WTC11 (cell line): ENCODE data around the gene HLA-DPB1. TPM values are rescaled to one million over a fixed set of nuclear protein-coding genes. Genes with fewer than 3 reads are reported as not detected.

Source experiments
- ATAC-seq: fragments of 200-7000 bp; cut with Tn5 transposase; 2 replicates; pipeline ENCODE4 v1.10.0; 2021; ENCODE audit warnings: mild to moderate bottlenecking, moderate library complexity
- CTCF ChIA-PET: fragments of 300-600 bp; sonication (Branson Sonifier 250); formaldehyde crosslinking; loops from one replicate; lab custom pipeline; 2021; ENCODE audit warnings: antibody characterized with exemption; lab: Charles Lee
- POLR2A ChIA-PET: fragments of 350-600 bp; sonication (Branson Sonifier 250); formaldehyde crosslinking; loops from one replicate; lab custom pipeline; 2021; ENCODE audit warnings: antibody characterized with exemption; lab: Charles Lee
- DNase-seq: peaks from one replicate; pipeline ENCODE4 v3.0.0; 2021; ENCODE audit warnings: low spot score
- H3K27ac Mint-ChIP-seq: 2 replicates; pipeline ENCODE4 v1.8.0; 2021; ENCODE audit warnings: mixed read lengths
- H3K27me3 Mint-ChIP-seq: 2 replicates; pipeline ENCODE4 v1.8.0; 2021; ENCODE audit warnings: low read depth, mild to moderate bottlenecking, moderate library complexity, mixed read lengths
- H3K36me3 Mint-ChIP-seq: 2 replicates; pipeline ENCODE4 v1.8.0; 2021; ENCODE audit warnings: mixed read lengths
- H3K4me1 Mint-ChIP-seq: 2 replicates; pipeline ENCODE4 v1.8.0; 2022; ENCODE audit warnings: mixed read lengths
- H3K4me3 Mint-ChIP-seq: 2 replicates; pipeline ENCODE4 v1.8.0; 2021; ENCODE audit warnings: mild to moderate bottlenecking, moderate library complexity, mixed read lengths
- H3K9me3 Mint-ChIP-seq: 2 replicates; pipeline ENCODE4 v1.8.0; 2021; ENCODE audit warnings: mixed read lengths
- ATF1 ChIP-seq: sonication (generic); formaldehyde crosslinking; IDR thresholded peaks from 2 replicates; pipeline ENCODE4 v1.8.1; 2023; ENCODE audit warnings: mild to moderate bottlenecking, moderate library complexity, missing genetic modification reagents
- CREM ChIP-seq: sonication (generic); formaldehyde crosslinking; IDR thresholded peaks from 2 replicates; pipeline ENCODE4 v1.8.1; 2022; ENCODE audit warnings: mild to moderate bottlenecking, missing genetic modification reagents, moderate library complexity
- ETV6 ChIP-seq: sonication (generic); formaldehyde crosslinking; IDR thresholded peaks from 2 replicates; pipeline ENCODE4 v1.8.1; 2022; ENCODE audit warnings: mild to moderate bottlenecking, missing genetic modification reagents
- GTF2I ChIP-seq: fragments of 250-450 bp; sonication (Bioruptor Pico); conservative IDR thresholded peaks from 2 replicates; pipeline ENCODE4 v1.4.0; 2021; ENCODE audit warnings: mild to moderate bottlenecking
- NFATC4 ChIP-seq: fragments of 250-450 bp; sonication (Bioruptor Pico); IDR thresholded peaks from 2 replicates; pipeline ENCODE4 v1.9.0; 2021; ENCODE audit warnings: mild to moderate bottlenecking
- NR1H2 ChIP-seq: sonication (generic); formaldehyde crosslinking; IDR thresholded peaks from 2 replicates; pipeline ENCODE4 v1.9.0; 2021; ENCODE audit warnings: mild to moderate bottlenecking, moderate library complexity, missing genetic modification reagents
- NR3C1 ChIP-seq: sonication (generic); formaldehyde crosslinking; conservative IDR thresholded peaks from 2 replicates; pipeline ENCODE4 v1.8.1; 2023; ENCODE audit warnings: low read depth, mild to moderate bottlenecking, missing genetic modification reagents
- PRRX2 ChIP-seq: fragments of 250-450 bp; sonication (Bioruptor Pico); IDR thresholded peaks from 2 replicates; pipeline ENCODE4 v1.8.0; 2021; ENCODE audit warnings: mild to moderate bottlenecking
- RELA ChIP-seq: sonication (generic); formaldehyde crosslinking; IDR thresholded peaks from 2 replicates; pipeline ENCODE4 v1.8.1; 2022; ENCODE audit warnings: missing genetic modification reagents, mild to moderate bottlenecking, borderline replicate concordance
- SMAD4 ChIP-seq: sonication (generic); formaldehyde crosslinking; IDR thresholded peaks from 2 replicates; pipeline ENCODE4 v1.8.0; 2022; ENCODE audit warnings: mild to moderate bottlenecking, missing genetic modification reagents
- TEAD4 ChIP-seq: sonication (generic); formaldehyde crosslinking; IDR thresholded peaks from 2 replicates; pipeline ENCODE4 v1.8.0; 2022; ENCODE audit warnings: mild to moderate bottlenecking, missing genetic modification reagents
- ZNF121 ChIP-seq: sonication (generic); formaldehyde crosslinking; IDR thresholded peaks from 2 replicates; pipeline ENCODE4 v1.8.0; 2023; ENCODE audit warnings: missing genetic modification reagents
- ZNF263 ChIP-seq: sonication (generic); formaldehyde crosslinking; IDR thresholded peaks from 2 replicates; pipeline ENCODE4 v1.8.1; 2022; ENCODE audit warnings: low read depth, mild to moderate bottlenecking, moderate library complexity, missing genetic modification reagents
- total RNA-seq: library from RNA; stranded (reverse); gene quantifications from 3 replicates; pipeline ENCODE4 v1.2.3, GENCODE V29; 2021
- TF ChIP-seq, protein P1 (sequence below): fragments of 250-450 bp; sonication (Bioruptor Pico); IDR thresholded peaks from 2 replicates; pipeline ENCODE4 v1.9.0; 2021; ENCODE audit warnings: mild to moderate bottlenecking
- TF ChIP-seq, protein P2 (sequence below): sonication (generic); formaldehyde crosslinking; IDR thresholded peaks from 2 replicates; pipeline ENCODE4 v1.8.0; 2022; ENCODE audit warnings: mild to moderate bottlenecking, missing genetic modification reagents
- TF ChIP-seq, protein P3 (sequence below): fragments of 200-600 bp; IDR thresholded peaks from 2 replicates; pipeline ENCODE4 v1.8.0; 2022; ENCODE audit warnings: antibody characterized with exemption
- TF ChIP-seq, protein P4 (sequence below): sonication (generic); formaldehyde crosslinking; IDR thresholded peaks from 2 replicates; pipeline ENCODE4 v1.8.0; 2023; ENCODE audit warnings: missing genetic modification reagents
- TF ChIP-seq, protein P5 (sequence below): sonication (generic); formaldehyde crosslinking; IDR thresholded peaks from 2 replicates; pipeline ENCODE4 v1.8.1; 2022; ENCODE audit warnings: missing genetic modification reagents, borderline replicate concordance
- TF ChIP-seq, protein P6 (sequence below): fragments of 250-450 bp; sonication (Bioruptor Pico); conservative IDR thresholded peaks from 2 replicates; pipeline ENCODE4 v1.9.0; 2021; ENCODE audit warnings: mild to moderate bottlenecking

HLA-DPB1 gene
- total RNA-seq, 1 experiment from 2014 or later, result 18.0 TPM

DNA sequence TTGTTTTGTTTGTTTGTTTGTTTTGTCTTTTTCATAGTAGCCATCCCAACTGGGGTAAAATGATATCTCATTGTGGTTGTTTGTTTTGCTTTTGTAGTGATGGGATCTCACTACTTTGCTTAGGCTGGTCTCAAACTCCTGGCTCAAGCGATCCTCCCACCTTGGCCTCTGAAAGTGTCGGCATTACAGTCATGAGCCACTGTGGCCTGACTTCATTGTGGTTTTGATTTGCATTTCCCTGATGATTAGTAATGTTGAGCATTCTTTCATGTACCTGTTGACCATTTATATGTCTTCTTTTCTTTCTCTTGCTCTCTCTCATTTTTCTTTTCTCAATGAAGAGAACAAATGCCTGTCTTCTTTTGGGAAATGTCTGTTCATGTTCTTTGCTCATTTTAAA is 35.6 kb upstream of the HLA-DPB1 start:
- no peak for TF ChIP-seq NR1H2 (CRISPR knock-in tag)
- no peak for TF ChIP-seq CREM
- TF ChIP-seq RELA (CRISPR knock-in tag), result no peak
- no peak for TF ChIP-seq ZNF121 (CRISPR knock-in tag)
- TF ChIP-seq, protein P1, sequence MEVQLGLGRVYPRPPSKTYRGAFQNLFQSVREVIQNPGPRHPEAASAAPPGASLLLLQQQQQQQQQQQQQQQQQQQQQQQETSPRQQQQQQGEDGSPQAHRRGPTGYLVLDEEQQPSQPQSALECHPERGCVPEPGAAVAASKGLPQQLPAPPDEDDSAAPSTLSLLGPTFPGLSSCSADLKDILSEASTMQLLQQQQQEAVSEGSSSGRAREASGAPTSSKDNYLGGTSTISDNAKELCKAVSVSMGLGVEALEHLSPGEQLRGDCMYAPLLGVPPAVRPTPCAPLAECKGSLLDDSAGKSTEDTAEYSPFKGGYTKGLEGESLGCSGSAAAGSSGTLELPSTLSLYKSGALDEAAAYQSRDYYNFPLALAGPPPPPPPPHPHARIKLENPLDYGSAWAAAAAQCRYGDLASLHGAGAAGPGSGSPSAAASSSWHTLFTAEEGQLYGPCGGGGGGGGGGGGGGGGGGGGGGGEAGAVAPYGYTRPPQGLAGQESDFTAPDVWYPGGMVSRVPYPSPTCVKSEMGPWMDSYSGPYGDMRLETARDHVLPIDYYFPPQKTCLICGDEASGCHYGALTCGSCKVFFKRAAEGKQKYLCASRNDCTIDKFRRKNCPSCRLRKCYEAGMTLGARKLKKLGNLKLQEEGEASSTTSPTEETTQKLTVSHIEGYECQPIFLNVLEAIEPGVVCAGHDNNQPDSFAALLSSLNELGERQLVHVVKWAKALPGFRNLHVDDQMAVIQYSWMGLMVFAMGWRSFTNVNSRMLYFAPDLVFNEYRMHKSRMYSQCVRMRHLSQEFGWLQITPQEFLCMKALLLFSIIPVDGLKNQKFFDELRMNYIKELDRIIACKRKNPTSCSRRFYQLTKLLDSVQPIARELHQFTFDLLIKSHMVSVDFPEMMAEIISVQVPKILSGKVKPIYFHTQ (CRISPR knock-in tag), result no peak
- no peak for TF ChIP-seq SMAD4
- TF ChIP-seq, protein P2, sequence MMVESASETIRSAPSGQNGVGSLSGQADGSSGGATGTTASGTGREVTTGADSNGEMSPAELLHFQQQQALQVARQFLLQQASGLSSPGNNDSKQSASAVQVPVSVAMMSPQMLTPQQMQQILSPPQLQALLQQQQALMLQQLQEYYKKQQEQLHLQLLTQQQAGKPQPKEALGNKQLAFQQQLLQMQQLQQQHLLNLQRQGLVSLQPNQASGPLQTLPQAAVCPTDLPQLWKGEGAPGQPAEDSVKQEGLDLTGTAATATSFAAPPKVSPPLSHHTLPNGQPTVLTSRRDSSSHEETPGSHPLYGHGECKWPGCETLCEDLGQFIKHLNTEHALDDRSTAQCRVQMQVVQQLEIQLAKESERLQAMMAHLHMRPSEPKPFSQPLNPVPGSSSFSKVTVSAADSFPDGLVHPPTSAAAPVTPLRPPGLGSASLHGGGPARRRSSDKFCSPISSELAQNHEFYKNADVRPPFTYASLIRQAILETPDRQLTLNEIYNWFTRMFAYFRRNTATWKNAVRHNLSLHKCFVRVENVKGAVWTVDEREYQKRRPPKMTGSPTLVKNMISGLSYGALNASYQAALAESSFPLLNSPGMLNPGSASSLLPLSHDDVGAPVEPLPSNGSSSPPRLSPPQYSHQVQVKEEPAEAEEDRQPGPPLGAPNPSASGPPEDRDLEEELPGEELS, result no peak
- ATAC-seq (no peak), DNase-seq (no peak)
- H3K4me3 Mint-ChIP-seq, result no peak overlapping the region
- peaks cover 3% of the 10 kb centered on the region; the same call in 1 of the 2 replicates for H3K27me3 Mint-ChIP-seq
- H3K36me3 Mint-ChIP-seq, result no peaks in the 10 kb centered on the region
- ChIA-PET POLR2A (no interaction called here), CTCF (no interaction called here)
- peaks cover 22% of the 10 kb centered on the region for H3K9me3 Mint-ChIP-seq
- H3K27ac Mint-ChIP-seq, result no peak overlapping the region
- no peaks in the 10 kb centered on the region for H3K4me1 Mint-ChIP-seq

DNA sequence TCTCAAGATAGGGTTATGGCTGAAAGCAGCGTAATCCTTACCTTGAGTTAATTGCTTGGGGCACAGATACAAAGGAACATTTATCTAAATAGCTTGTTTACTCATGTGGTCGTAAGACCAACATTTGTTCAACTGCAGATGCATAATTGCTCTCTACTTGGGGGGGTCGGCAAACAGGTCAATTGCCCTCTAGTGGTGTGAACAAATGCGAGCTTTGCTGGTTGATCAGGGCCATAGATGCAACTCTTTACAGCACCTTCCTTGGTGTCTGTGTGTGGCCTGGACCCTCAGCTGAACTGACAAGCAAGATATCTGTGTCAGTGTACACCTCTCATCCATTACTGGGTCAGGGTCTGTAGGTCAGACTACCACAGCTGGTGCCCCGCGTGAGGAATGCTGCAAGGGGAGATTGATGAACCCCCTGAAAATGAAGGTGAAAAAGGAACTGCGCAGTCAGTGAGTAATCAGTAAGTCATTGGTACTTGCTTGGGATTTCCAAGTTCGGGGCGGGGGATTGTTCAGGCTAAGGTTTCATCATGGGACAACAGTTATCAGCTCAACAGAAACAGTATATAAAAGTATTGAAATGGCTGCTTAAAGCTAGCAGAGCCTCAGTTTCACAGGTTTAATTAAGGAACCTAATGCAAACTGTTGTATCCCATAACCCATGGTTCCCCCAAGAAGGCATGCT is 26.3 kb upstream of the HLA-DPB1 start:
- POLR2A ChIA-PET, result interaction anchor here (1.0 kb wide), 1 partner anchor 77 kb away, joined by 3 read pairs; no protein-coding TSS in a partner anchor
- CTCF ChIA-PET, result interaction anchor here (0.5 to 2.1 kb wide), 23 partner anchors 12 to 1314 kb away, joined by 3 to 17 read pairs (median 4); partner anchors contain the start of genes HLA-DPA1 and HLA-DPB1
- no peak overlapping the region for H3K4me3 Mint-ChIP-seq
- H3K27me3 Mint-ChIP-seq, result peaks cover 1% of the 10 kb centered on the region; the same call in 1 of the 2 replicates
- ATAC-seq (peak; percentile 71), DNase-seq (no peak)
- H3K4me1 Mint-ChIP-seq, result peaks cover 46% of the 10 kb centered on the region
- no peak overlapping the region for H3K27ac Mint-ChIP-seq
- peaks cover 32% of the 10 kb centered on the region for H3K9me3 Mint-ChIP-seq
- TF ChIP-seq, protein P3, sequence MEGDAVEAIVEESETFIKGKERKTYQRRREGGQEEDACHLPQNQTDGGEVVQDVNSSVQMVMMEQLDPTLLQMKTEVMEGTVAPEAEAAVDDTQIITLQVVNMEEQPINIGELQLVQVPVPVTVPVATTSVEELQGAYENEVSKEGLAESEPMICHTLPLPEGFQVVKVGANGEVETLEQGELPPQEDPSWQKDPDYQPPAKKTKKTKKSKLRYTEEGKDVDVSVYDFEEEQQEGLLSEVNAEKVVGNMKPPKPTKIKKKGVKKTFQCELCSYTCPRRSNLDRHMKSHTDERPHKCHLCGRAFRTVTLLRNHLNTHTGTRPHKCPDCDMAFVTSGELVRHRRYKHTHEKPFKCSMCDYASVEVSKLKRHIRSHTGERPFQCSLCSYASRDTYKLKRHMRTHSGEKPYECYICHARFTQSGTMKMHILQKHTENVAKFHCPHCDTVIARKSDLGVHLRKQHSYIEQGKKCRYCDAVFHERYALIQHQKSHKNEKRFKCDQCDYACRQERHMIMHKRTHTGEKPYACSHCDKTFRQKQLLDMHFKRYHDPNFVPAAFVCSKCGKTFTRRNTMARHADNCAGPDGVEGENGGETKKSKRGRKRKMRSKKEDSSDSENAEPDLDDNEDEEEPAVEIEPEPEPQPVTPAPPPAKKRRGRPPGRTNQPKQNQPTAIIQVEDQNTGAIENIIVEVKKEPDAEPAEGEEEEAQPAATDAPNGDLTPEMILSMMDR, result peak; percentile 26; the same call in 1 of the 2 replicates
- no peak for TF ChIP-seq PRRX2
- peaks cover 19% of the 10 kb centered on the region for H3K36me3 Mint-ChIP-seq

DNA sequence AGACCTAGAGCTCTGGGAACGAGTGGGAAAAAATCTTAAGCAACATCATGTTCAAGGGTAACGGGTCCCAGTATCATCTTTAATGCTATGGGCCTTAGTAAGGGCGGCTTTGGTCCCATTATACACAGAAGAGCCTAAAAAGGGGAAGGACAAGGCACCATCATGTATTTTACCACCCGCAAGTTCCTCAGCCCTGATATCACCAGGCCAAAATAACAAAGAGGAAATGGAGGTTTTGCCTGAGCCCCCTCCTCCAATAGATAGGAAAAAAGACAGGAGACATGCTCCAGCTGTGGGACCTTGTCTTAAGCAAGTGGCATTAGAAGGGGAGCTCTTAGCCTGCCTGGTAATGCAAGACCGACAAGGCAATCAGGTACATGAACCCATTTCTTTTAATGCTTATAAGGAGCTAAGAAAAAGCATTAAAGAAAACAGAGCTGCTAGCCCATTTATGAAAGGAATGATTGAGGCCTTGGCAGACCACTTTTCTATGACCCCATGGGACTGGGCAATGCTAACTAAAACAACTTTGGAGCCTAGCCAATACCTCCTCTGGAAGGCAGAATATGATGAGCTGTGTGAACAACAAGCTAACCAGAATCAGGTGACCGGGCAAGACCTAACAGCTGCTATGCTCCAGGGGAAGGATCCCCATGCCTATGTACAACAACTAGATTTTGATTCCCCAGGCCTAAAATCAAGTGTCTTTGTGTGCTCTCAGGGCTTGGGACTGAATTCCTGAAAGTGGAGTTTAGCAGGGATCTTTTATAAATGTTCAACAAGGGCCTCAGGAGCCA is 25.6 kb upstream of the HLA-DPB1 start:
- ChIA-PET CTCF (interaction anchor here (0.5 to 2.1 kb wide), 24 partner anchors 12 to 1315 kb away, joined by 3 to 17 read pairs (median 4); partner anchors contain the start of genes HLA-DPA1 and HLA-DPB1), POLR2A (interaction anchor here (1.0 kb wide), 1 partner anchor 78 kb away, joined by 3 read pairs; no protein-coding TSS in a partner anchor)
- TF ChIP-seq GTF2I (CRISPR knock-in tag), result no peak
- no peak for TF ChIP-seq TEAD4 (CRISPR knock-in tag)
- no peak for TF ChIP-seq ETV6
- TF ChIP-seq, protein P4, sequence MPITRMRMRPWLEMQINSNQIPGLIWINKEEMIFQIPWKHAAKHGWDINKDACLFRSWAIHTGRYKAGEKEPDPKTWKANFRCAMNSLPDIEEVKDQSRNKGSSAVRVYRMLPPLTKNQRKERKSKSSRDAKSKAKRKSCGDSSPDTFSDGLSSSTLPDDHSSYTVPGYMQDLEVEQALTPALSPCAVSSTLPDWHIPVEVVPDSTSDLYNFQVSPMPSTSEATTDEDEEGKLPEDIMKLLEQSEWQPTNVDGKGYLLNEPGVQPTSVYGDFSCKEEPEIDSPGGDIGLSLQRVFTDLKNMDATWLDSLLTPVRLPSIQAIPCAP, result no peak
- TF ChIP-seq, protein P5, sequence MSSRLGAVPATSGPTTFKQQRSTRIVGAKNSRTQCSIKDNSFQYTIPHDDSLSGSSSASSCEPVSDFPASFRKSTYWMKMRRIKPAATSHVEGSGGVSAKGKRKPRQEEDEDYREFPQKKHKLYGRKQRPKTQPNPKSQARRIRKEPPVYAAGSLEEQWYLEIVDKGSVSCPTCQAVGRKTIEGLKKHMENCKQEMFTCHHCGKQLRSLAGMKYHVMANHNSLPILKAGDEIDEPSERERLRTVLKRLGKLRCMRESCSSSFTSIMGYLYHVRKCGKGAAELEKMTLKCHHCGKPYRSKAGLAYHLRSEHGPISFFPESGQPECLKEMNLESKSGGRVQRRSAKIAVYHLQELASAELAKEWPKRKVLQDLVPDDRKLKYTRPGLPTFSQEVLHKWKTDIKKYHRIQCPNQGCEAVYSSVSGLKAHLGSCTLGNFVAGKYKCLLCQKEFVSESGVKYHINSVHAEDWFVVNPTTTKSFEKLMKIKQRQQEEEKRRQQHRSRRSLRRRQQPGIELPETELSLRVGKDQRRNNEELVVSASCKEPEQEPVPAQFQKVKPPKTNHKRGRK (CRISPR knock-in tag), result no peak
- TF ChIP-seq, protein P6, sequence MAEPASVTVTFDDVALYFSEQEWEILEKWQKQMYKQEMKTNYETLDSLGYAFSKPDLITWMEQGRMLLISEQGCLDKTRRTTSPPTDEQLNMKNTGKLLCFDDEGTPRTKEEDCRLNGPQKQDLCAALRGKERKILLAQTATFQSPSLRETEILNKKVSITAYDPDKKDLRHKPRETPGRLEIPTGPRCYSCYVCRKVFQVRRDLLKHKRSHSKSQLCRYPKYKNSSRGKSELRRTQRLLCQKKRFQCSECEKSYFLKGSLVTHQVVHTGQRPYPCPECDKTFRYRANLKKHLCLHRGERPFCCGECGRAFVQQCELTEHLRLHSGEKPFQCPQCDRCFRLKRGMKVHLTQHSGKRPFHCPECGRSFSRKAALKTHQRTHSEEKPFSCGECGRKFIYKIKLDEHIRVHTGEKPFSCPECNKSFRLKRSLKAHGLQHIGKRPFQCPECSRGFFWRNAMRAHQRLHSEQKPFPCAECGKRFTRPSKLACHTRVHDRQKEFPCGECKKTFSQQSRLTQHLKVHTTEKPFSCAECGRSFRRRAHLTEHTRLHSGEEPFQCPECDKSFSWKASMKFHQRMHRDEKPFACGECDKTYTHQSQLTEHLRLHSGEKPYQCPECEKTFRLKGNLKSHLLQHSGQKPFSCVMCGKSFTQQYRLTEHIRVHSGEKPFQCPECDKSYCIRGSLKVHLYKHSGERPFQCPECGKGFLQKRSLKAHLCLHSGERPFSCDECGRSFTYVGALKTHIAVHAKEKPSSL, result no peak
- TF ChIP-seq NR3C1 (CRISPR knock-in tag), result no peak
- no peak for TF ChIP-seq ZNF263 (CRISPR knock-in tag)
- TF ChIP-seq NFATC4, result no peak
- TF ChIP-seq ATF1 (CRISPR knock-in tag), result no peak

More for the DNA sequence above, 25.6 kb upstream of the HLA-DPB1 start:
- DNase-seq (no peak), ATAC-seq (no peak)
- Mint-ChIP-seq H3K4me3 (no peak overlapping the region), H3K9me3 (peaks cover 32% of the 10 kb centered on the region), H3K27ac (no peak overlapping the region), H3K36me3 (peaks cover 19% of the 10 kb centered on the region), H3K27me3 (no peaks in the 10 kb centered on the region; the same call in 1 of the 2 replicates), H3K4me1 (peaks cover 46% of the 10 kb centered on the region)
